HuH-7 (cell line): Measurements from ENCODE around the gene MYEF2.

ENCODE experiments used
- DNase-seq: peaks from one replicate; pipeline ENCODE4 v3.0.0; 2011; ENCODE audit warnings: low spot score

MYEF2 gene

DNA sequence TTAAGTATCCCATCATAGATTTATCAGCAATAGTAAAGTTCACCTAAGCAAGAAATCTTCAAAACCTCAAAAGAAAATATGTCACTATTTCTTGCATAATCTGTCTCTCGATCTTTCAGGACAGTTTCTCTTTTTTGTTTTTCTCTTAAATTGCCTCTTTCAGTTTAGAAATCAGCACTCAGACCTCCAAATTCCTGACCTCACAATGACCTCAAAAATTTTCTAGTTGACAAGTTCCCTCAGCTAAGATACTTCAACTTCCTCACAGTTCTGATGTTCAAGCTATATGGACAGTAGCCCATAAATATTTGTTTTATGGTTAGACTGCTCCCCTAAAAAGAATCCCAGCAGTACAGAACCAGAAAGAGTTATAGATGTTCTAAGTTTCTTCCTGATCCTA lies 33.2 kb downstream of the MYEF2 start:
- DNase-seq, result no peak

DNA sequence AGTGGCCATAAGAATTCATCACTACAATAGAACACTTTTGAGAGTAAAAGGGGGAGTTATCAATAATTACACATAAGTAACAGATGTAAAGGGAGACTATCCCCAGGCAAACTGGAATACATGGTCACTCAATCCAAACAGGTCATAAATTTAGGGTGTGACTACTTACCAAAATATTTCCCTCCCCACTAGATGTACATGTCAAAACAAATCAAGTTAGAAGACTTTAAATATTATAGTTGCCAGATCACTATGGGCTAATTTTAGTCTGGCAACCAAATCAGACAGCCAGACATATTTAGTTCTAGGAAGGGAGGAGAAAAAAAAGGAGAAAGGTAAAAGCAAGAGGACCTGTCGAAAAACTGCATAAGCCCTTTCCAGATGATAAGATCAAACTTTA lies 34.2 kb downstream of the MYEF2 start:
- no peak for DNase-seq

DNA sequence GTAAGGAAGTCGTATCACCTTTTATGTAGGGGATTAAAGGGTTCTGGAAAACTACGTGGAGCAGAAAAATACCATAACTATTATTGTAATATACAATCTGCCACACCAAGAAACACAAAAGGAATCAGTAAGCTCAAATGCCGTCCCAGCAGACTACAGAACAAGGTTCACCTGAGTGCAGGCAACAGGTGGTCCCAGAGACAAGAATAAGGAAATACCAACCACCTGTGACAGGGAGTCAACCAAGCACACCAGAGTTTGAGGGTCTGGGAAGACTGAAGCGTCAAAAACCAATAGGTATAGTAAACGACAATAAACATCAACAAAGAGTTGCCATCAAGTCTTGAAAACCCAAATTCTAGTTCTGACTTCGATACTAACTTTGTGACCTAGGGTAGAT lies 45.2 kb downstream of the MYEF2 start:
- no peak for DNase-seq

DNA sequence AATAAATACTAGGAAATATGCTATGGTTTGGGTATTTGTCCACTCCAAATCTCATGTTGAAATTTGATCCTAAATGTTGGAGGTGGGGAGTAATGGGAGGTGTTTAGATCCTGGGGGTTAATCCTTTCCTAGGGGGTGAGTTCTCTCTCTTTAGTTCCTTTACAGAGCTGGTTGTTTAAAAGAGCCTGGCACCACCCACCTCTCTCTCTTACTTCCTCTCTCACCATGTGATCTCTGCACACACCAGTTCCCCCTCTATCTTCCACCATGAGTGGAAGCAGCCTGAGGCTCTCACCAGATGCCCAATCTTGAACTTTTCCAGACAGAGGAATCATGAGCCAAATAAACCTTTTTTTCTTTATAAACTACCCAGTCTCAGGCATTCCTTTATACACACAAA lies 46.8 kb downstream of the MYEF2 start:
- DNase-seq, result no peak

DNA sequence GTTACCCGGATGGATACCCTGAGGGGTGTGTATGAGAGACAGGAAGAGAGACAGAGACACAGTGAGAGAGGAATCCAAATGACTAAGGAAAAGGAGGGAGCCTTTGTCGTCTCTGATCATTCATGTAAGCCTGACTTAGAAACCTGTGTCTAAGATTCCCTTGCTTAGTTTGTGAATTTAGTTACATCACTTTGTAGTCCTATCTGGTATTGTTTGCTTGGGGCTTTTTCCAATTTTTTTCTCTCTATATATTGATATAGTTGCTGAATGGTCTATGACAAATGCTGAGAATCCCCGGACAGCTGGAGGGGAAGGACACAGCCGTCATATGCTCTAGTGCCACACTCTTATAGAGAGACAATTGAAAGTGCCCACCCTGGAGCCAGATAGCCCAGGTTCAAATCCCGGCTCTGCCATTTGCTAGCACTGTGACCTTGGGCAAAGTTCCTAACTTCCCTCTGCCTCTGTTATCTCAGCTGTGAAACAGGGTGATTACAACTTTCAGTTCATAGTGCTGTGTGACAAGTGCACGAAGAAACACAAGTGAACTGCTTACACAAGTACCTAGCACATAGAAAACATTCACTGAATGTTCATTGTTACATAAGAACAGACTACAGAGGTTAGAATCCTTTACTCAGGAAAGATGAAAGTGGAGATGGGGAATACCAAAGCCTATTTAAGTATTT lies 51.3 kb downstream of the MYEF2 start:
- DNase-seq, result no peak

DNA sequence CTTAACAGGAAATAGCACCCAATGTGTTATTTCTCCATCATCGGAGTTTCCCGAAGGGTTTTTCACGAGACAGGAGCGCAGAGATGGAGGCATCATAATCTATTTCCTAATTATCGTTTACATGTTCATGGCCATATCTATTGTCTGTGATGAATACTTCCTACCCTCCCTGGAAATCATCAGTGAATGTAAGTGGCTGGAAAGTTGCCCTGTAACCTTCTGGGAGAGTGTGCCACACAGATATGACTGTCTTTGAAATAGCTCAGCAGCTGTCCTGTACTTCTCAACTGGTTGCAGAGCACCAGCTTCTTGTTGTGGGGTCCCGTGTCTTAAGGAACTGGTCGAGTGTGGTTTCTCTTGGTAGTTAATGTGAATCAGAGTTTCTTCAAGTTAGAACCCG lies 56.2 kb downstream of the MYEF2 start:
- no peak for DNase-seq

DNA sequence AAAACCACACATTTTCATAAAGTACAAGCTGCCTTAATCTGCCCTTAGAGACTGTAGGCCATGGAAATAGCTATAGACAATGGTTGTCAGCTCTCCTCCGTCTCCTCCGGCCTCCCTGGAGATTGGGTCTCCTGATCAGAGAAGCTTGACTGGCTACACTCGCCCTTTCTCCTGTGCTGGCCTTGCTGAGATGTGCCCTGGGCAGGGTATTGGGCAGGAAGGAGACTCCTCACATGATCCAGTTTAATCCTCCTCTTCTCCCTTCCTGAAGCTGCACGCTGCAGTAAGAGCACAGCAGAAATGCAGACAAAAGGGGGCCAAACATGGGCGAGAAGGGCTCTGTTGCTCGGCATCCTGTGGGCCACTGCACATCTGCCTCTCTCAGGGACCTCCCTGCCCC lies 57.4 kb downstream of the MYEF2 start, which contains the start of gene SLC24A5:
TSS of gene SLC24A5 (plus strand) at position 246 of the 400 bp plus-strand sequence. CDS start at position 301, 55 bp downstream.
- DNase-seq, result no peak

DNA sequence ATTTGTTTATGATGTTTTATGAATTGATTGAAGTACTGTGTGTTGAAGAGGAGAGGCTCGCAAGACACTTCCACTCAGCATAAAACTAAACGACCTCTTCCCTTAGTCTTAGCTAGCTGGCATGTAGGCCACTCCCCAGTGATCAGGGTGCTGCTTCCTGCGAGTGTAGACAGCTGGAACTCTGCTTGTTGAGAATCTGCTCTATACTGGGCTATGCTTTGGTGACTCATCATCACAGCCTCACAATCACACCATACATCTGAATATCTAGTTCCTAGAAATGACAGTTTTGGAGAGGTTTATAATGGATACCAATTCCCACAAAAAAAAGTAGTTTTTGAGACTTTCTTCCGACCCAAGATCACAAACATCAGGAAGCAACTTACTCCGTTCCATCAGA lies 58.8 kb downstream of the MYEF2 start:
- DNase-seq, result no peak

DNA sequence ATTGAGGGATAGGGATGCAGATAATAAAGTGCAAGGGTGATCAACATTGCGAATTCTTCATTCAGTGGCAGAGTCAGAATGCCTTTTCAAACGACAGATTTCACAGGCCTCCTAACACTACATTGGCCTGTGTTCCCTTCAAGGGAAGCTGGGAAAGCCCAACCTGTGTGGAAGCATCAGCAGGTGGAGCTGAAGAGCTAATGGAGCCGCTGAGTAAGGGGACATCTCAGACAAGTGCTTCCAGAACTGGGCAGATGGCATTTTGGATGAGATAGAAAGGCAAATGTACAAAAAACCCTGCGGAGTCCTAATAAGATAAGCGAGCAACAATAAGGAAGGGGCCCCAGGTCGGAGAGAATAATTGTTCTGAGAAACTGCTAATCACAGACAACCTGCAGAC lies 65.9 kb downstream of the MYEF2 start:
- DNase-seq, result no peak

DNA sequence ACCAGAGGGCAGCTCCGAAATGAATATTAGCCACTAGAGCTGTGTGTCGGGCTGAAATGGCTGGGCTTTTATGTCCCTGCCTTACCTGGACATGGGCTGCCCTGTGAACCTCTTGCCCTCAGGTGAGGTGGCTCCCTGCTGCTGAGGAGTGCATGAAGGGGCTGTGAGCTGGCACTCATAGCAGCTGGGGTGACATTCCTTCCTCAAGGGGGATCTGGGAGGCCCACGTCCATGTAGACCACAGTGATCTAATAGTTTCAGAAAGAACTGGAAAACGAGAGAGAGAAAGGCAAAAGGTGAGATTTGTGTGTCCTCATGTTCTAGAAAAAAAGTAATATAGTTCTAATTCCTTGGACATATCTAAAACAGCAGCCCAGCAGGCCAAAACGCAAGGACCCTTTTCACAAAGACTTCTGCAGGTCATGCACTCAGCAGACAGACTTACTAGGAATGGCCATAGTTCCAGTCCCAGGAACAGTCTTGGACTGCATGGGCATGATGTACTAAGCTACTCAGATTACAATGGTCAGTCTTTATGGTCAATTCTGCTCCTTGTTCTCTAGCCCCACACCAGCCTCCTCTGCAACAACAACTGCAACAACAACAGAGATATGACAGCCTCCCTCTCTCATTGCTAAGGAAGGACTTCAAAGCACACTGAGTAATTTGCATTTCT lies 68.1 kb downstream of the MYEF2 start:
- DNase-seq, result no peak

DNA sequence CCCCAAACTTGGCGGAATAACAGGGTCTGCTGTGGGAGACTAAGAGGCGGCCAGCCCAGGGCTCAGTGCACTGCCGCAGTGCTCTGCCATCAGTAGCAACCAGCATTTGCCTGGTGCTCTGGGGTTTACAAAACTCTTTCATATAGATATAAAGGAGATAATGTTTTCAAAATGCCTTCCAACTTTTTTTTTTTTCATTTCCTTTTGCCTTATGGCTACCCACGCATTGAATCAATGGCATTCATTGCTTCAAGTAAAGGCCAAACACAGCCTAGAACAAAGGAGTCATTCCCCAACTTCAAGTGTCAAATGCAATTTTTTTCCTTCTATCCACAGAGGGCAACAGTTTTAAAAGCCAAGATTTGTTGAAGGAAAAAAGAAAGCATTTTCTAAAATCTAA lies 68.9 kb downstream of the MYEF2 start:
- DNase-seq, result no peak

DNA sequence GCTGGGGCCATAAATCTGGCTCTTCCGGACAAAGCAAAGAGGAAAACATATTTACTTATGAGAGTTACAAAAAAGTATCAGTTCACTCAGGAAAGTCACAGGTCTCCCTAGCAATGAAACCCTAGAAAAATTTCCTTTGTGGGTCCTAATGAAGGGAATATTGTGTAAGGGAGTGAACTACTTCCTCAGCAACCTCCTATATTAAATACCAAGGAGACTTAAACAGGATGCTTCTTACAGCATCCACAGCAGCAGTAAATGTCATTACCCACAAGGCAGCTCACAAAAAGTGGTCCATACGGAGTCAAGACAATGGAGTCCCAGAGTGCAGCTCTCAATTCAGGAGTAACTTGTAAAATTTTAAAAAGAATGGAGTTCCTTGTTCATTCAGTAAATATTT lies 72.2 kb downstream of the MYEF2 start:
- no peak for DNase-seq

DNA sequence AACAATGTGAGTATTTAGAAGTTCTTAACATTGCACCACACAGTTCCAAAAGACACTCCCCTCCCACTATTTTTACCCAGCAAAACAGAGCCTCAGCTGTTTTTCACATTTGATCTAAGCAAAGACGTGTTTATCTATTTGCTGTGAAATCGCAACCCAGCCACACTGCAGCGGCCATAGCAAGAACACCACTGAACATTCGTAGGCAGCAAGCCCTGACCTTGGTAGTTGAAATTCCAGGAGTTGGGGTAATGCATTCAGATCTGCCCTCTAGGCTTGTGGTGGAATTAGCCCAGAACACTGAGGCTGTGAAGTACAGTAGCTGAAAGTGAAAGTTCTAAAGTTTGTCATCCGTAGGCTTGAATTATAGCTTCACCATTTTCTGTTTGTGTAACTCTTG lies 74.4 kb downstream of the MYEF2 start:
- DNase-seq, result no peak

DNA sequence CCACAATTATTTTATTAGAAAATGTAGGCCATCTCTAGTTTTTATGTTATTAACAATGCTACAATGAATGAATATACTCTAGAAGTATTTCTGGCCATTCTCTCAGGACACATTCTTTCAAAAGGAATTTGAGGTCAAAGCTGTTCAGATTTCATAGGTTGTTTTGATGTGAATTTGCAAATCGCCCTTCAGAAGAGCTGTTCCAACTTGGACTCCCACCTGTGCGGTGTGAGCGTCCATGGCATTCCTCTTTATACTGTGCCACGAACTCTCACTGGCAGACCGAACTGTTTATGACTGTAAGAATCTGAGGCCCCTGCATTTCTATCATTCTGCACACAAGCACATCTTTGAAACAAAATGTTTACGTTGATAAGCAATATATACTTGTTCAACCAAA lies 75.9 kb downstream of the MYEF2 start:
- no peak for DNase-seq

DNA sequence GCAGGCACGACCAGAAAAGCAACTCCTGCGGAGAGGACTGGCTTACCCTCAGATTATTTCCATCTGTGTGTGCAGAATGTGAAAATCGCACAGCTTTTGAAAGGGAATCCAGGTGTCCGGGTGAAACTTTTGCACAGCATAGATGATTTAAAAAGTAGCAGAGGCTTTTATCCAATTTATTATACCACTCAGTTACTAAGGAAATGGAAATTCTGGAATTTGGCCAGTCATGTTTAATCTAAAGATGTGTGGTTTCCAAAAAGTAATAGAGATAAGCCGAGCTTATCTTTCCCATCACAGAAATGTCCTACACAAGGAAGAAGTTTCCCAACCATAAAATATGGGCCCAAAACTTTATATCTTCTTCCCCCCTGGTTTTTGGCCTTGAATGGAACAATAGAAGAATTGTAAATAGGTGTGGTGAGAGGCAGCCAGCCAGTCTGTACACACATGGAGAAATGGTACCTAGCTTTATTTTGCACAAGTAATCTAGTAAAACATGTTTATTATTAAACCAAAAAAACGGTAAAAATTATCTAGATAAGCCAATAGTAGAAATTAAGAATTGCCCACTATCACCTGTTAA lies 76.6 kb downstream of the MYEF2 start:
- DNase-seq, result no peak

DNA sequence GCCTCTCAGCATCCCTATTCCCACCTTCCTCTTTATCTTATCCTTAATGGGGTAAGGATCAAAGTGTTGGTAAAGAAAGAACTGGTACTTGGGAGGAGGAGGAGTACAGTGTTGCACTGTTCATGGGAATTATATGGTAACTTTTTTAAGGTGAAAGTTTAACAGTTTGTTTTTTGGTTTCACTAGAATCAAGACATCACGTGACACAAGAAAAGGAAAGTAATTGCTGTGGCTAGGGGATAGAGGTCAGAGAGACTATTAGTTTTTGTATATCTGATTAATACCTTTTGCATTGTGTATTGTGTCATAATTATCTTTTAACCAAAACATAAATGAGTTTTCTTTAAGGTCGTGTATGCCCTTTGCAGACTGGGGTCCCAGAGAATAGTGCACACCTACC lies 80.8 kb downstream of the MYEF2 start:
- no peak for DNase-seq

DNA sequence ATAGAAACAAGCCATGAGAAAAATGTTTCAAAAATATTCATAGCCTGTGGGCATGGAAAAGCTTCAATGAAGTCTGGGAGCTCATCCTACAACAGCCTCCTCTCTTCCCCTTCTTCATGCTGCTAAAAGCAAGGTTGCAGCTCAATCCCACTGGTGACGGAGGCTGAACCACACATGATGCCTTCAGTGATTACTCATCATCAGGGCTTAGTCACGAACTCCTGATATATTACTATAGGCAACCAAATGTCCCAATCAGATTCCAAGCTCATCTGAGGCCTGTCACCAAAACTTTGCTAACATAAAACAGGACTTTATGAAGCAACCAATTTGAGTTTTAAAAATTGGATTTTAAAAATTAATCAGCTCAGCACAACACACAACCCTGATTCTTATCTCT lies 81.3 kb downstream of the MYEF2 start:
- no peak for DNase-seq

DNA sequence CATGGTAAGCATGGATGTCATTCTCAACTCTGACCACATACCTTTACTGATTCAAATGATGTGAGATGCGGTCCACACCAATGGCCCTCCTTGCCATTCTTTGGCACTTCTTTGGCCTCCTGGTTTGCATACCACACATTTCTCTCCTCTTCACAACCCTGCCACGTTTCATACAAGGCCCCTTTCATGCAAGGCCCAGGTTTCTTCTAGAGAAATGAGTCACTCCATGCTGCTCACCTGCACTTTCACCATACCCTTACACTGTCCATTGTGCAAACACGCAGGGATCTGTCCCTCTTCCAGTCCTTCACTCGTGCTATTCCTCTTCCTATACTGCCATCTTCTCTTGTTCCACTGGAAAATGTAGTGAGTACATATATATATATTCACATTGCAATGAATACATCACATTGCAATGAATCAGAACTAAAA lies 81.7 kb downstream of the MYEF2 start:
- no peak for DNase-seq

DNA sequence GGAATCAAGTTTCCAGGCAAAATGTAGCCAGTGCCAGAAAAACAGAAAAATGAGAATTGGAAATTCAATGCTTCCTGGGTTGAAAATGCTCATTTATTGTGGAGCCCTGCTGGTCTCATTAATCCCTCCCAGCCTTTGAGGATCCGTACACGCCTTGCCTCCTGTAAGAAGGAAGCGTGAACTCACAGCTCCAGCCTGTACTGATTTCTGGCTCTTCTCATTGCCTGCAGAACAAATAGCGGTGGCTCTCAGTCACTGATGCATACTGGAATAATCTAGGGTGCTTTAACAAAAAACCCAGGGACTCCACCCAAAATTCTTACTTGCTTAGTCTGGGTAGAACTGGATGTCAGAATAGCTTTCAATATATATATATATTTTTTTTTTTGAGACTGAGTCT lies 86.6 kb downstream of the MYEF2 start:
- no peak for DNase-seq

DNA sequence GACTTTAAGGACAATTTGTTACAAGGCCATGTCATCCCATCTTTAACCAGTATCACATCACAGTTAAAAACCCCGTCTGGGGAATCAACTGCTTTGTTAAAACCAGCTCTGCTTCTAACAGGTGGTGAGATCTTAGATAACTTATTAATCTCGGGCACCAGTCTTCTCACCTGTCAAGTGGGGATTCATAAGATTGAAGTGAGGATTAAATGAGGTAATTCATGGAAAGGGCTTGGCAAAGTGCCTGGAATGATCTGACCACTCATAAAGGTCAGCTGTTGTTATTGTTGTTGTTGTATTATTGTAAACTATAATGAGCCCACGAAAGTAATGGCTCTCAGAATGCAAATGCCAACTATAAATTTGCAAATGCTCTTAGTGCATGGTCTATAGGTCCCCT lies 87.4 kb downstream of the MYEF2 start:
- no peak for DNase-seq

DNA sequence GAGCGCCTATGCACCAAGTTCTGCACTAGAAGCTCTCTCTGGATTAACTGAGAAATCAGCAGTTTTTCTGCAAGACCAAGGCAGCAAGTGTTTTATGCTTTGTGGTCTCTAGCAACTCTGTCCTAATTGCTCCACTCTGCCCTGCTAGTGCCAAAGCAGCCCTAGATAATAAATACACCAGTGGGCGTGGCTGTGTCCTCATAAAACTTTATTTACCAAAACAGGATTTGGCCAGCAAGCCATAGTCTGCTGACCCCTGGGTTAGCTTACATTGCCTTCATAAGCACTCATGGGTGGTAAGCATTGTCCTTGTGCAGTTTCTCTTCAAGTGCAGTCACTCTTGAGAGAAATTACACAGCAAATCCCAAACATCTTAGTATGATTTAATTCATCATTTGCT lies 88.0 kb downstream of the MYEF2 start:
- DNase-seq, result no peak

DNA sequence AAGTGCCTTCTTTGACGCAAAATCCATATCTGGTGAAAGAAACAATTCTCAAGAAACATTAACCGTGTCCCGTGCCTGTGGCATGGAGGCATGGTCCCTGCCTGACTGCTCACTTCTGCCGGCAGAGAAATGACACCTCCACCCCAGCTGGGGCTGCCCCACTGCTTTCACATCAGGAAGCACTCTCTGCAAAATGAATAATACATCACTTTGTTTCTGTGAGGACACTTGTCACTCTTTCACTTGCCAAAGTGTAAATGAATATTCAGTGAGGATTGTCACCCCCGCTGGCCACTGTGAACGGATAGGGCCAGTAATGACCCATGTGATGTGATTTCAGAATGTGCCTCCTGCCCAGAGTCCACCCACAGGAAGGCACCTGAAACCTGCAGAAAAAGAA lies 88.4 kb downstream of the MYEF2 start:
- DNase-seq, result no peak

DNA sequence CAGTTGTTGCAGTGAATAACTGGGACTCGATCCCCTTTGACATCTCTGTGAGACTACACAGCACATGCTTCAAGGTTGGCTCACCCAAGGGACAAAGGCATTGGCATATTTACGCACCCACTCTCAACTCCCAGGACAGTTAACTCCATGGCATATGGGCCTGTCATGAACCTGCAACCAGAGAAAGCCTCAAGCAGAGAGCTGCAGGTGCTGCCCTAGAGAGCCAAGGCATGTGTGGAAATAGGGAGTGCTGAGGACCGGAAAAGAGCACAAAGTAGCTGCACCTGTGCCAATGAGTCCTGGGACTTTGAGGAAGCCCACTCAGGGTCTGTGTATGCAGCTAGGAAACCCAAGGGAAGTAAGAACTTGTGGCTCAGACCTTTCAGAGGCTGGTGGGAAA lies 90.3 kb downstream of the MYEF2 start:
- no peak for DNase-seq

DNA sequence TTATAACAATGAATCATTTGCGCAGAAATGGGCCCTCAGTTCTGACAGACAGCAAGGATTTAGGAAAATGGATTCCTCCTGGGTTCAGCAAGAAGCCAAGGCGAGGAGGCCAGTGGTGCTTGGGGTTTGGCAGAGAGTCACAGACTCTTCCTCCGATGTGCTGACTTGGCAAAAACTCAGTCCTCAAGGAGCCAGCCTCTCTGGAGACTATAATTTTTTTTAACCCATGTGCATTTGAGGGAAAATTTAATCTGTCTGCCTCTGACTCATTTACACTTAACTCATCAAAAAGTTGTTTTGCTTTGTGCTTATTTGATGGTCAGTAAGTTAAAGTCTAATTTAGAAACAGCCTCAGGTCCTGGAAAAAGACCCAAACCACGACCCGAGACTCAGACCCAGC lies 91.5 kb downstream of the MYEF2 start:
- no peak for DNase-seq
